Esophagus muscularis mucosa (tissue), 3 donors: Measurements from ENCODE around the gene XRRA1.

Source experiments
- CTCF ChIP-seq, 3 experiments: fragments of 200-600 bp in 2 of 3; fragments of 450-650 bp in 1 of 3; sonication (generic) in 2 of 3; IDR thresholded peaks; one replicate each; pipeline ENCODE4 v1.5.1; 2017 to 2019; ENCODE audit warnings: antibody characterized with exemption in 3 of 3, mild to moderate bottlenecking in 2 of 3, moderate library complexity in 1 of 3
- POLR2AphosphoS5 ChIP-seq, 2 donors: sonication (generic); formaldehyde crosslinking; IDR thresholded peaks; one replicate each; pipeline ENCODE4 v1.6.1; 2017; ENCODE audit warnings: antibody characterized with exemption in 2 of 2

GRCh38 chr11:74970852-74971395, 22.0 kb upstream of the XRRA1 start:
- TF ChIP-seq CTCF (IDR thresholded peaks at IDR 0.05) (no peak), POLR2AphosphoS5 (IDR thresholded peaks at IDR 0.05) (no peak)
